IMR-90 (cell line): ENCODE results near the gene TMEM213. TPM values are rescaled to one million over a fixed set of nuclear protein-coding genes. Genes with fewer than 3 reads are reported as not detected.

Experiments used
- ATAC-seq: fragments of 200-7000 bp; cut with Tn5 transposase; 2 replicates; pipeline ENCODE4 v1.9.1; 2020; ENCODE audit warnings: low read depth, mild to moderate bottlenecking, moderate library complexity
- BruUV-seq: library from RNA; stranded (reverse); fragments of 400-500 nt; replicated peaks from 2 replicates; lab custom pipeline; 2021; lab: Mats Ljungman, UMichigan
- CTCF ChIA-PET: fragments of 300-600 bp; formaldehyde crosslinking; extraction: SDS; loops from one replicate; lab custom pipeline; 2021; ENCODE audit warnings: antibody characterized with exemption; lab: Yijun Ruan, JAX
- POLR2A ChIA-PET: fragments of 300-600 bp; sonication (Branson Sonifier 250); formaldehyde crosslinking; loops from one replicate; lab custom pipeline; 2022; ENCODE audit warnings: antibody characterized with exemption; ENCODE audit not compliant: unreplicated experiment; lab: Charles Lee
- DNase-seq: peaks from one replicate; pipeline ENCODE4 v3.0.0; 2013
- H2AFZ ChIP-seq: replicated peaks from 2 replicates; pipeline ENCODE3; 2013; ENCODE audit warnings: low read length, mild to moderate bottlenecking; ENCODE audit not compliant: poor library complexity
- H2AK5ac ChIP-seq: 2 replicates; pipeline ENCODE4 v1.6.1; 2013; ENCODE audit warnings: low read depth, low read length, inconsistent platforms
- H2AK9ac ChIP-seq: replicated peaks from 2 replicates; pipeline ENCODE3; 2013; ENCODE audit warnings: mild to moderate bottlenecking, low read depth, low read length, moderate library complexity; ENCODE audit not compliant: poor library complexity
- H2BK120ac ChIP-seq: 2 replicates; pipeline ENCODE4 v1.6.1; 2013; ENCODE audit warnings: low read depth, low read length, inconsistent platforms
- H2BK15ac ChIP-seq: 3 replicates; pipeline ENCODE4 v1.6.1; 2013; ENCODE audit warnings: low read depth, low read length, inconsistent platforms
- H2BK20ac ChIP-seq: 2 replicates; pipeline ENCODE4 v1.6.1; 2013; ENCODE audit warnings: low read depth, mild to moderate bottlenecking, inconsistent platforms, low read length, moderate library complexity
- H2BK5ac ChIP-seq: 2 replicates; pipeline ENCODE4 v1.6.1; 2013; ENCODE audit warnings: mild to moderate bottlenecking, low read depth, low read length, inconsistent platforms; ENCODE audit not compliant: poor library complexity, severe bottlenecking
- H3K14ac ChIP-seq: replicated peaks from 2 replicates; pipeline ENCODE4 v1.6.1; 2013; ENCODE audit warnings: low read depth, low read length, inconsistent platforms
- H3K18ac ChIP-seq: 2 replicates; pipeline ENCODE4 v1.6.1; 2013; ENCODE audit warnings: low read depth, low read length, control low read depth
- H3K23ac ChIP-seq: 2 replicates; pipeline ENCODE4 v1.6.1; 2013; ENCODE audit warnings: low read depth, low read length, inconsistent platforms
- H3K27ac ChIP-seq: 2 replicates; pipeline ENCODE4 v1.5.1; 2013; ENCODE audit warnings: mild to moderate bottlenecking, control low read depth, low read length; ENCODE audit not compliant: insufficient read depth
- H3K27me3 ChIP-seq: 2 replicates; pipeline ENCODE4 v1.6.1; 2013; ENCODE audit warnings: low read length; ENCODE audit not compliant: control insufficient read depth, insufficient read depth
- H3K36me3 ChIP-seq: 2 replicates; pipeline ENCODE4 v1.6.1; 2013; ENCODE audit warnings: low read length, mixed read lengths; ENCODE audit not compliant: control insufficient read depth, insufficient read depth
- H3K4ac ChIP-seq: 2 replicates; pipeline ENCODE4 v1.6.1; 2013; ENCODE audit warnings: low read depth, low read length, inconsistent platforms
- H3K4me1 ChIP-seq: 2 replicates; pipeline ENCODE4 v1.6.1; 2013; ENCODE audit warnings: low read length, mixed read lengths; ENCODE audit not compliant: control insufficient read depth, insufficient read depth
- H3K4me2 ChIP-seq: 2 replicates; pipeline ENCODE4 v1.6.1; 2013; ENCODE audit warnings: low read depth, mild to moderate bottlenecking, control low read depth, low read length, moderate library complexity
- H3K4me3 ChIP-seq: 2 replicates; pipeline ENCODE4 v1.5.1; 2013; ENCODE audit warnings: low read depth, mild to moderate bottlenecking, control low read depth, low read length, moderate library complexity; ENCODE audit not compliant: insufficient read depth
- H3K56ac ChIP-seq: 2 replicates; pipeline ENCODE4 v1.6.1; 2013; ENCODE audit warnings: low read length, inconsistent platforms; ENCODE audit not compliant: insufficient read depth; ENCODE audit errors: extremely low read depth
- H3K79me1 ChIP-seq, 2 experiments: 2 replicates each; pipeline ENCODE4 v1.6.1; 2013; ENCODE audit warnings: low read length in 2 of 2, inconsistent platforms in 1 of 2, low read depth in 1 of 2
- H3K9ac ChIP-seq: 2 replicates; pipeline ENCODE4 v1.6.1; 2013; ENCODE audit warnings: low read depth, low read length, control low read depth
- H3K9me1 ChIP-seq: 2 replicates; pipeline ENCODE4 v1.6.1; 2013; ENCODE audit warnings: low read length, inconsistent platforms; ENCODE audit not compliant: insufficient read depth
- H3K9me3 ChIP-seq: 2 replicates; pipeline ENCODE4 v1.6.1; 2013; ENCODE audit warnings: low read length; ENCODE audit not compliant: control insufficient read depth, insufficient read depth
- H4K20me1 ChIP-seq: 2 replicates; pipeline ENCODE4 v1.6.1; 2013; ENCODE audit warnings: low read length, inconsistent platforms; ENCODE audit not compliant: insufficient read depth
- H4K5ac ChIP-seq: 2 replicates; pipeline ENCODE4 v1.6.1; 2013; ENCODE audit warnings: mild to moderate bottlenecking, low read depth, low read length, control low read depth
- H4K8ac ChIP-seq, 2 experiments: 2 replicates each; pipeline ENCODE4 v1.6.1; 2013; ENCODE audit warnings: low read depth in 2 of 2, low read length in 2 of 2, control low read depth in 1 of 2, inconsistent platforms in 1 of 2
- H4K91ac ChIP-seq: 2 replicates; pipeline ENCODE4 v1.6.1; 2013; ENCODE audit warnings: low read depth, low read length, inconsistent platforms; ENCODE audit not compliant: insufficient read depth
- BHLHE40 ChIP-seq: fragments of 150-350 bp; IDR thresholded peaks from 2 replicates; pipeline ENCODE4 v1.6.1; 2016; ENCODE audit warnings: mild to moderate bottlenecking, low read depth, low read length
- CEBPB ChIP-seq: IDR thresholded peaks from 2 replicates; pipeline ENCODE4 v1.6.1; 2012; ENCODE audit warnings: low read depth, low read length, improper control_type of control experiment
- CHD1 ChIP-seq: IDR thresholded peaks from 2 replicates; pipeline ENCODE4 v1.6.1; 2012; ENCODE audit warnings: low read depth, low read length, improper control_type of control experiment
- CTCF ChIP-seq: conservative IDR thresholded peaks from 2 replicates; pipeline ENCODE4 v1.5.1; 2012; ENCODE audit warnings: mild to moderate bottlenecking, low read depth, low read length, improper control_type of control experiment
- ELK1 ChIP-seq: fragments of 150-350 bp; IDR thresholded peaks from 2 replicates; pipeline ENCODE4 v1.6.1; 2016; ENCODE audit warnings: low read depth, mild to moderate bottlenecking, low read length, moderate library complexity, borderline replicate concordance
- MAZ ChIP-seq: IDR thresholded peaks from 2 replicates; pipeline ENCODE4 v1.6.1; 2012; ENCODE audit warnings: low read depth, mild to moderate bottlenecking, low read length, improper control_type of control experiment, moderate library complexity, borderline replicate concordance
- POLR2A ChIP-seq: IDR thresholded peaks from 2 replicates; pipeline ENCODE4 v1.6.1; 2012; ENCODE audit warnings: mild to moderate bottlenecking, low read depth, low read length
- RCOR1 ChIP-seq: IDR thresholded peaks from 2 replicates; pipeline ENCODE4 v1.6.1; 2012; ENCODE audit warnings: mild to moderate bottlenecking, low read length, improper control_type of control experiment; ENCODE audit not compliant: insufficient replicate concordance
- RFX5 ChIP-seq: IDR thresholded peaks from 2 replicates; pipeline ENCODE4 v1.8.0; 2012; ENCODE audit warnings: low read depth, mild to moderate bottlenecking, low read length, moderate library complexity
- WGBS, 2 experiments: methylation state at CpG; one replicate each; pipeline versions ENCODE4 v1.1.5 to v1.1.7; 2013; ENCODE audit warnings: missing lambda C conversion rate in 2 of 2; ENCODE audit not compliant: insufficient read length in 1 of 2; ENCODE audit errors: extremely low coverage in 2 of 2; 5-methylcytosine and 5-hydroxymethylcytosine counted together
- dilution Hi-C: fragments of 300-500 bp; cut with HindIII; formaldehyde crosslinking; loops from one replicate; pipeline ENCODE4 v1.14.3; 2018; ENCODE audit warnings: low sequenced_read_pairs; ENCODE audit not compliant: unreplicated experiment
- in situ Hi-C: fragments of 300-500 bp; cut with MboI; formaldehyde crosslinking; loops from 3 replicates; pipeline ENCODE4 v1.14.3; 2019; ENCODE audit warnings: low sequenced_read_pairs, inconsistent platforms, mixed read lengths
- intact Hi-C: fragments of 100-400 bp; cut with micrococcal nuclease; formaldehyde crosslinking; loops from 2 replicates; pipeline ENCODE4 v1.10.0; 2022
- polyA plus RNA-seq, 3 experiments: library from polyadenylated mRNA; depleted of rRNA; stranded (reverse); fragments of >200 nt; gene quantifications; 2 replicates each; pipeline ENCODE4 v1.2.3, GENCODE V29; 2012; ENCODE audit warnings: low replicate concordance in 1 of 3
- total RNA-seq: library from RNA; depleted of rRNA; stranded (reverse); fragments of >200 nt; gene quantifications from 2 replicates; pipeline ENCODE4 v1.2.3, GENCODE V29; 2012

The TMEM213 gene
- total and polyA plus RNA-seq, 2 of the 4 experiments (the other 2 are of a cell fraction) = not detected

DNA sequence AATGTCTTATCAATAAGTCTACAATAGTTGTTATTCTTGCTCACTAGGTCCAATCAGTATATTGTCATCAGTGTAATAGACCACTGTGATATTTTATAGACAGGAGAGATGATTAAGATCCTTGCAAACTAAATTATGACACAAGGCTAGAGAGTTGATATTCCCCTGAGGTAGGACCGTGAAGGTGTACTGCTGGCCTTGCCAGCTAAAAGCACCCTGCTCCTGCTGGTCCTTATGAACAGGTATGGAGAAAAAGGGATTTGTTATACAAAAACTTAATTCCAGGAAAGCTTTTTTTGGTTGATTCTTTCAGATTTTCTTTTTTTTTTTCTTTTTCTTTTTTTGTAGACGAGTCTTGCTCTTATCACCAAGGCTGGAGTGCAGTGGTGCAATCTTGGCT is 16.8 kb upstream of the TMEM213 start:
- Histone ChIP-seq H3K56ac (no peak overlapping the region), H2AFZ (no peak overlapping the region), H3K9me3 (no peaks in the 10 kb centered on the region), H3K4me2 (no peak overlapping the region), H4K8ac (no peak overlapping the region), H2AK5ac (no peak overlapping the region), H2AK9ac (no peak overlapping the region), H3K27me3 (no peaks in the 10 kb centered on the region; the same call in 1 of the 2 replicates), H3K27ac (no peak overlapping the region), H3K4ac (no peak overlapping the region), H3K23ac (no peak overlapping the region), H2BK20ac (no peak overlapping the region), H3K18ac (no peak overlapping the region), H2BK5ac (no peak overlapping the region), H3K9me1 (no peaks in the 10 kb centered on the region), H4K5ac (no peak overlapping the region), H2BK120ac (no peak overlapping the region), H3K36me3 (no peaks in the 10 kb centered on the region), H3K4me1 (no peaks in the 10 kb centered on the region), H3K4me3 (no peak overlapping the region), H3K9ac (no peak overlapping the region), H2BK15ac (no peak overlapping the region), H4K20me1 (no peaks in the 10 kb centered on the region), H3K14ac (no peak overlapping the region), H3K79me1 (no peaks in the 10 kb centered on the region), H4K91ac (no peak overlapping the region)
- ATAC-seq (no peak), DNase-seq (no peak)
- intact Hi-C loops = no loop called here
- no TSS peak for BruUV-seq
- ChIA-PET CTCF (no interaction called here), POLR2A (no interaction called here)
- in situ Hi-C loops = no loop called here
- no peak for TF ChIP-seq RCOR1
- TF ChIP-seq RFX5 = no peak
- no peak for TF ChIP-seq MAZ
- no peak for TF ChIP-seq POLR2A
- TF ChIP-seq BHLHE40 = no peak
- no peak for TF ChIP-seq ELK1
- no peak for TF ChIP-seq CHD1
- TF ChIP-seq CEBPB = no peak
- no peak for TF ChIP-seq CTCF
- dilution Hi-C loops = no loop called here
- no CpG with 5 or more reads among the region's 2 CpGs for WGBS, 2 experiments
